ENCODE results near the gene ST6GAL2. TPM values are rescaled to one million over a fixed set of nuclear protein-coding genes. Genes with fewer than 3 reads are reported as not detected.
A peak's percentile ranks its signal among the peaks of the same experiment; 100 is the strongest.

ST6GAL2 gene
- total RNA-seq, 1 experiment from 2014 or later = 11.4 TPM

- peak overlapping the region; percentile 53 for H3K27ac ChIP-seq (ENCODE audit: low read length)
- H3K36me3 ChIP-seq (ENCODE audit: low read depth, low read length) = no peaks in the 10 kb centered on the region
- peaks cover 6% of the 10 kb centered on the region; the same call in 1 of the 2 replicates for H3K4me1 ChIP-seq (ENCODE audit: insufficient read depth, low read length)
- ATAC-seq (peak; percentile 97), DNase-seq (peak; percentile 78)
- POLR2A ChIA-PET (ENCODE audit: unreplicated experiment) = interaction anchor here (0.6 to 0.7 kb wide), 2 partner anchors 27 to 147 kb away, joined by 3 to 4 read pairs; no protein-coding TSS in a partner anchor
- H2AFZ ChIP-seq (ENCODE audit: low read length) = no peak overlapping the region
- CTCF ChIA-PET = interaction anchor here (0.7 kb wide), 1 partner anchor 15 kb away, joined by 3 read pairs; no protein-coding TSS in a partner anchor
- H4K20me1 ChIP-seq (ENCODE audit: low read length) = no peaks in the 10 kb centered on the region
- no peak overlapping the region for H3K9ac ChIP-seq (ENCODE audit: low read length)
- H3F3A ChIP-seq (ENCODE audit: low read length, unreplicated experiment) = no peaks in the 10 kb centered on the region
- no TSS peak for BruUV-seq (replicated peaks)
- H3K9me3 ChIP-seq (ENCODE audit: low read length) = no peaks in the 10 kb centered on the region
- no peak overlapping the region for H3K4me3 ChIP-seq (ENCODE audit: low read length)
- no peaks in the 10 kb centered on the region for H3K79me2 ChIP-seq (ENCODE audit: low read length)
- no peaks in the 10 kb centered on the region for H3K9me2 ChIP-seq (replicated peaks; ENCODE audit: low read length)
- TF ChIP-seq EZH2 (IDR thresholded peaks at IDR 0.05; ENCODE audit: low read length, unreplicated experiment) (no peak), EZH2phosphoT487 (IDR thresholded peaks at IDR 0.05; ENCODE audit: borderline replicate concordance, low read length) (no peak)
- no peak overlapping the region for H3K4me2 ChIP-seq (ENCODE audit: low read length)
- intact Hi-C loops (cut with micrococcal nuclease) = no loop called here
- H3K27me3 ChIP-seq (ENCODE audit: low read length) = no peaks in the 10 kb centered on the region
These were observed 28.0 kb downstream of the ST6GAL2 start for GRCh38 chr2:106857882-106858478.

- intact Hi-C loops (cut with micrococcal nuclease) = no loop called here
- no peaks in the 10 kb centered on the region for H3K9me3 ChIP-seq (ENCODE audit: low read length)
- ChIA-PET CTCF (no interaction called here), POLR2A (ENCODE audit: unreplicated experiment) (no interaction called here)
- H3K27ac ChIP-seq (ENCODE audit: low read length) = no peak overlapping the region
- H3K9me2 ChIP-seq (replicated peaks; ENCODE audit: low read length) = no peaks in the 10 kb centered on the region
- no peaks in the 10 kb centered on the region for H3F3A ChIP-seq (ENCODE audit: low read length, unreplicated experiment)
- no peak overlapping the region for H2AFZ ChIP-seq (ENCODE audit: low read length)
- no peaks in the 10 kb centered on the region for H4K20me1 ChIP-seq (ENCODE audit: low read length)
- no peak overlapping the region for H3K4me3 ChIP-seq (ENCODE audit: low read length)
- no peak for TF ChIP-seq CTCF (conservative IDR thresholded peaks at IDR 0.05; ENCODE audit: low read depth, low read length)
- no peak for TF ChIP-seq EZH2phosphoT487 (IDR thresholded peaks at IDR 0.05; ENCODE audit: borderline replicate concordance, low read length)
- TF ChIP-seq EZH2 (IDR thresholded peaks at IDR 0.05; ENCODE audit: low read length, unreplicated experiment) = no peak
- H3K4me1 ChIP-seq (ENCODE audit: insufficient read depth, low read length) = peaks cover 5% of the 10 kb centered on the region; the same call in 1 of the 2 replicates
- DNase-seq (no peak), ATAC-seq (no peak)
- no peak overlapping the region for H3K4me2 ChIP-seq (ENCODE audit: low read length)
- no peaks in the 10 kb centered on the region for H3K79me2 ChIP-seq (ENCODE audit: low read length)
- BruUV-seq (replicated peaks) = no TSS peak
- no peaks in the 10 kb centered on the region for H3K27me3 ChIP-seq (ENCODE audit: low read length)
- H3K36me3 ChIP-seq (ENCODE audit: low read depth, low read length) = no peaks in the 10 kb centered on the region
- H3K9ac ChIP-seq (ENCODE audit: low read length) = no peak overlapping the region
These were observed 32.3 kb downstream of the ST6GAL2 start for GRCh38 chr2:106853631-106854030.

GRCh38 chr2:106851881-106852501 is 34.0 kb downstream of the ST6GAL2 start:
- POLR2A ChIA-PET (ENCODE audit: unreplicated experiment) = no interaction called here
- no peaks in the 10 kb centered on the region for H4K20me1 ChIP-seq (ENCODE audit: low read length)
- H3K4me3 ChIP-seq (ENCODE audit: low read length) = no peak overlapping the region
- H3K4me1 ChIP-seq (ENCODE audit: insufficient read depth, low read length) = no peaks in the 10 kb centered on the region
- TF ChIP-seq EZH2phosphoT487 (IDR thresholded peaks at IDR 0.05; ENCODE audit: borderline replicate concordance, low read length) = no peak
- no peak for TF ChIP-seq EZH2 (IDR thresholded peaks at IDR 0.05; ENCODE audit: low read length, unreplicated experiment)
- no peak for TF ChIP-seq CTCF (conservative IDR thresholded peaks at IDR 0.05; ENCODE audit: low read depth, low read length)
- no peaks in the 10 kb centered on the region for H3K9me2 ChIP-seq (replicated peaks; ENCODE audit: low read length)
- no peaks in the 10 kb centered on the region for H3K79me2 ChIP-seq (ENCODE audit: low read length)
- DNase-seq = no peak
- BruUV-seq (replicated peaks) = no TSS peak
- intact Hi-C loops (cut with micrococcal nuclease) = no loop called here
- H3K27me3 ChIP-seq (ENCODE audit: low read length) = no peaks in the 10 kb centered on the region
- ATAC-seq = no peak
- H3K9ac ChIP-seq (ENCODE audit: low read length) = no peak overlapping the region
- no peaks in the 10 kb centered on the region for H3K9me3 ChIP-seq (ENCODE audit: low read length)
- H3K36me3 ChIP-seq (ENCODE audit: low read depth, low read length) = no peaks in the 10 kb centered on the region
- no peak overlapping the region for H2AFZ ChIP-seq (ENCODE audit: low read length)
- no peaks in the 10 kb centered on the region for H3F3A ChIP-seq (ENCODE audit: low read length, unreplicated experiment)
- no peak overlapping the region for H3K27ac ChIP-seq (ENCODE audit: low read length)
- no peak overlapping the region for H3K4me2 ChIP-seq (ENCODE audit: low read length)
- CTCF ChIA-PET = no interaction called here

Data from PC-3 (cell line).